GM18951 (cell line): ENCODE measurements around the gene UTY.

Experiments used
- POLR2A ChIP-seq: IDR thresholded peaks from 4 replicates; pipeline ENCODE4 v1.6.1; 2011; ENCODE audit warnings: mild to moderate bottlenecking; ENCODE audit not compliant: insufficient read length, insufficient read depth; ENCODE audit errors: extremely low read depth
- in situ Hi-C: fragments of 300-500 bp; cut with MboI; formaldehyde crosslinking; loops from one replicate; pipeline ENCODE4 v1.12.0; 2022; ENCODE audit warnings: low sequenced_read_pairs, mixed read lengths, inconsistent platforms; ENCODE audit not compliant: unreplicated experiment

The UTY gene

DNA sequence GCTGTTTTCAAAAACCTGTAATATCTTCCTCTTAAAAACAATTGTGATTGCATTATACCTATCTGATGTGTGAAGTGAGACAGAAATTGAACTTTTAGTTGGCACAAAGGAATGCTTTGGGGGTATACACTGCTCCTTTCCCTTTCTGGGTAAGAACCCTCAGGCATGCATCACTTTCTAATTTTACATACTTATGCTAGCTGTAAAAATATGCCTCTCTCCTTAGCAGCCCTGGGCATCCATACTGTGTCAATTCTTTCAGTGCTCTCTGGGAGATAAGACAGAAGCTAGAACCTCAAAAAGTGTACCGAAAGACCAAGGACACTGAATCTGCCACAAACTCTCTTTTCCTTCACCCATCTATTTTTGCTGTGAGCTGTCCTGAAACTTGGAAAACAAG, 246.7 kb downstream of the UTY start:
- in situ Hi-C loops, result no loop called here
- no peak for TF ChIP-seq POLR2A

DNA sequence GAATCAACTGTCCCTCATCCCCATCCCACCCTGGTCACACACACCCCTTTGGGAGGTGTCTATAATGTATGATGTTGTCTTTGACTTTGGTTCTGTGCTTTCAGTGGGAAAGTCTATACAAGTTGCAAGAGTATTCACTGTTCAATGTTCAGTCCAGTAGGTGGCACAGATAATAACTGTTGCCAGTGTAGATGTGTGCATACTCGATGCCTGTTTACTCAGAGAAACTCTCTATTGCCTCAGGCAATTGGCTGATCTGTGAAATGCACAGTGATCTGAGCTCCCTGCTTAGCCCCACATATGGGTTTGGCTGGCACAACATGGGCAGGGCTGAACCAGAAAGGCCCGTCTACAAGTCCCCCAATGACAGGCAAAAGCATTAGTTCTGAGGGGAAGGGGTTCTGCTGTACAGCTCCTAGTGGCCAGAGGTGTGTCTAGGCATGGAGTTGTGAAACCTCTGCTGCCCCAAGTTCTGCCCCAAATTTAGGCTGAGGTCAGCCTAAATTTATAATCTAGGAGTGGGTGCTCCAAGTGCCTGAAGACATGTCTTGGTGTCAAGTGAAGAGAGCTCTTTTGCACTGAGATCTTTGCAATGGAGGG, 252.4 kb downstream of the UTY start:
- no peak for TF ChIP-seq POLR2A
- in situ Hi-C loops, result no loop called here

DNA sequence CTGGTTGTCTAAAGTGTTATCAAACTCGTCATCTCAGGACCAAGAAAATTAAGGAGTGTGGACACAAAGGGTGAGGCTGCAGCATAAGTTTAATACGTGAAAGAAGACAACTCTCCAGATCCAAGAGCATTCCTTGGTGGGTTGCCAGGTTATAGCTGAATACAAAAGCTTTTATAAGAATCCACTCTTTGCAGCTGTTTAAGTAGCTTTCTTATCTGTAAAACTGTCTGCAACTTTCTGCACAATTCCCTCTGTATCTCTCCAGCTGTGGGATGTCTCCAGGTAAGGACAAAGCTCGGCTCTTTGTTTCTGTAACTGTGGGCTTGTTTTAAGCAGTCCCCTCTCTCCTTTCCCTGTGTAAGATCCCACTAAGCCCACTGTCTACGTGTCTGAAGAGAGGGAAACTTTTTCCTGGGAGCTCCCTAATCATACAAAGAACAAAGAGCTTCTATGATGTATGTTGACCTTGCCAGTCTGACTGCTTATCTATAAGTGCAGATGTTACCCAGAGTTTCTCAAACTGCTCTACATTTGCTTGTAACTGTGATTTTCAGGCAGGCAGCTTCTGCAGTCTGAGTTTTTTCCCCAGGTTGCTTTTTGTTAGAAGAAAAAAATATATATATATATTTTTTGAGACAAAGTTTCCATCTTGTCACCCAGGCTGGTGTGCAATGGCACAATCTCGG, 268.7 kb downstream of the UTY start:
- no peak for TF ChIP-seq POLR2A
- in situ Hi-C loops, result no loop called here

DNA sequence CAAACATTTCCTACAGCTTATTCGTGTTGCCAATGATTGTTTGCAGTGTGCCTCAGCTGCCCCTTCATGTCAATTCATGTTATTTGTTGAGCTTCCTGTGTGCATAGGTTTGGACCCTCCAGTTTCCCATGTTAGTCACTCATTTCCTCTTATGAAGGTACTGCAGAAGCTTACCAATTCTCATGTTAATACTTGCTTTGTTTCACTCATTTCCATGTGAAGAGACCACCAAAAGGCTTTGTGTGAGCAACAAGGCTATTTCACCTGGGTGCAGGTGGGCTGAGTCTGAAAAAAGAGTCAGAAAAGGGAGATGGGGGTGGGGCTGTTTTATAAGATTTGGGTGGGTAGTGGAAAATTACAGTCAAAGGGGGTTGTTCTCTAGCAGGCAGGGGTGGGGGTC, 274.6 kb downstream of the UTY start:
- in situ Hi-C loops, result no loop called here
- TF ChIP-seq POLR2A, result no peak
